ENCODE results near the gene CT55. TPM values are rescaled to one million over a fixed set of nuclear protein-coding genes. Genes with fewer than 3 reads are reported as not detected.

CT55 gene
- total RNA-seq, 1 donor from 2014 or later = not detected

DNA sequence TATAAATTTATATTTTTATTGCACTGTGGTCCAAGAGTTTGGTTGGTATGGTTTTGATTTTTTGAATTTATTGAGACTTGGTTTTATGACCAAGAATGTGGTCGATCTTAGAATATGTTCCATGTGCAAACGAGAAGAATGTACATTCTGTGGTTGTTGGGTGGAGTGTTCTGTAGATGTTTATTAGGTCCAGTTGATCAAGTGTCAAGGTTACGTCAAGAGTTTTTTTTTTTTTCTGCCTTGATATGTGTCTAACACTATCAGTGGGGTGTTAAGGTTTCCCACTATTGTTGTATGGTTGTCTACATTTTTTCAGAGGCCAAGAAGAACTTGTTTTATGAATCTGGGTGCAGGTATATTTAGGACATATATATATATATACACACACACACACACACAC is 61.6 kb downstream of the CT55 start:
- Histone ChIP-seq H3K27me3 (ENCODE audit: control insufficient read depth, insufficient read depth, low read length) (no peaks in the 10 kb centered on the region), H3K36me3 (ENCODE audit: control insufficient read depth, insufficient read depth, low read length) (no peaks in the 10 kb centered on the region), H3K4me3 (ENCODE audit: low read depth, low read length) (no peak overlapping the region)
- TF ChIP-seq, protein P1, sequence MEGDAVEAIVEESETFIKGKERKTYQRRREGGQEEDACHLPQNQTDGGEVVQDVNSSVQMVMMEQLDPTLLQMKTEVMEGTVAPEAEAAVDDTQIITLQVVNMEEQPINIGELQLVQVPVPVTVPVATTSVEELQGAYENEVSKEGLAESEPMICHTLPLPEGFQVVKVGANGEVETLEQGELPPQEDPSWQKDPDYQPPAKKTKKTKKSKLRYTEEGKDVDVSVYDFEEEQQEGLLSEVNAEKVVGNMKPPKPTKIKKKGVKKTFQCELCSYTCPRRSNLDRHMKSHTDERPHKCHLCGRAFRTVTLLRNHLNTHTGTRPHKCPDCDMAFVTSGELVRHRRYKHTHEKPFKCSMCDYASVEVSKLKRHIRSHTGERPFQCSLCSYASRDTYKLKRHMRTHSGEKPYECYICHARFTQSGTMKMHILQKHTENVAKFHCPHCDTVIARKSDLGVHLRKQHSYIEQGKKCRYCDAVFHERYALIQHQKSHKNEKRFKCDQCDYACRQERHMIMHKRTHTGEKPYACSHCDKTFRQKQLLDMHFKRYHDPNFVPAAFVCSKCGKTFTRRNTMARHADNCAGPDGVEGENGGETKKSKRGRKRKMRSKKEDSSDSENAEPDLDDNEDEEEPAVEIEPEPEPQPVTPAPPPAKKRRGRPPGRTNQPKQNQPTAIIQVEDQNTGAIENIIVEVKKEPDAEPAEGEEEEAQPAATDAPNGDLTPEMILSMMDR (IDR thresholded peaks at IDR 0.05; ENCODE audit: insufficient read depth, low read length, poor library complexity, severe bottlenecking) = no peak
- DNase-seq (ENCODE audit: low read depth) = no peak

Other genes starting within 250 kb of the CT55 start
- 1.6 and 1.9 TPM in 2 replicates for gene SMIM10, start 180.4 kb downstream of the CT55 start, total RNA-seq
- gene RTL8B, start 148.9 kb downstream of the CT55 start, total RNA-seq = 8.7 and 9.7 TPM in 2 replicates
- 74.8 and 75.2 TPM in 2 replicates for gene RTL8C, start 139.0 kb downstream of the CT55 start, total RNA-seq
- 31.1 and 32.3 TPM in 2 replicates for gene RTL8A, start 119.3 kb downstream of the CT55 start, total RNA-seq
- 2.9 and 4.3 TPM in 2 replicates for gene SMIM10L2B, start 72.7 kb downstream of the CT55 start, total RNA-seq
- not detected in 2 replicates for gene ETDB, start 50.9 kb downstream of the CT55 start, total RNA-seq
- gene ETDA, start 80.7 kb upstream of the CT55 start, total RNA-seq = not detected in 2 replicates
- gene ETDC, start 138.1 kb upstream of the CT55 start, total RNA-seq = not detected in 2 replicates
- gene ZNF75D, start 172.7 kb upstream of the CT55 start, total RNA-seq = 5.5 and 7.8 TPM in 2 replicates
- 6.4 and 7.6 TPM in 2 replicates for gene ZNF449, start 173.4 kb upstream of the CT55 start, total RNA-seq